BJ (cell line): ENCODE results near the gene PALMD. TPM values are rescaled to one million over a fixed set of nuclear protein-coding genes. Genes with fewer than 3 reads are reported as not detected.

Experiments used
- CTCF ChIA-PET: fragments of 350-600 bp; formaldehyde crosslinking; extraction: SDS; loops from one replicate; lab custom pipeline; 2021; ENCODE audit warnings: antibody characterized with exemption, inconsistent platforms; lab: Yijun Ruan, JAX
- POLR2A ChIA-PET: fragments of 300-600 bp; sonication (Branson Sonifier 250); formaldehyde crosslinking; extraction: SDS; loops from one replicate; lab custom pipeline; 2021; ENCODE audit warnings: antibody characterized with exemption; lab: Charles Lee
- DNase-seq: peaks from one replicate; pipeline ENCODE4 v3.0.0-alpha.2; 2011; ENCODE audit warnings: low read depth
- H3K27me3 ChIP-seq: 2 replicates; pipeline ENCODE4 v1.6.0; 2011; ENCODE audit warnings: low read length; ENCODE audit not compliant: control insufficient read depth, insufficient read depth
- H3K36me3 ChIP-seq: 2 replicates; pipeline ENCODE4 v1.5.1; 2011; ENCODE audit warnings: low read length; ENCODE audit not compliant: control insufficient read depth, insufficient read depth
- H3K4me3 ChIP-seq: 2 replicates; pipeline ENCODE4 v1.5.1; 2011; ENCODE audit warnings: low read depth, mild to moderate bottlenecking, control low read depth, low read length
- CTCF ChIP-seq: IDR thresholded peaks from 2 replicates; pipeline ENCODE4 v1.5.1; 2011; ENCODE audit warnings: low read depth, mild to moderate bottlenecking, control low read depth, inconsistent platforms, low read length, moderate library complexity; ENCODE audit not compliant: insufficient read depth
- polyA plus RNA-seq: library from polyadenylated mRNA; depleted of rRNA; stranded (reverse); fragments of >200 nt; gene quantifications from 2 replicates; pipeline ENCODE4 v1.2.3, GENCODE V29; 2011

The PALMD gene
- polyA plus RNA-seq, 1 experiment: 0.06 TPM

DNA sequence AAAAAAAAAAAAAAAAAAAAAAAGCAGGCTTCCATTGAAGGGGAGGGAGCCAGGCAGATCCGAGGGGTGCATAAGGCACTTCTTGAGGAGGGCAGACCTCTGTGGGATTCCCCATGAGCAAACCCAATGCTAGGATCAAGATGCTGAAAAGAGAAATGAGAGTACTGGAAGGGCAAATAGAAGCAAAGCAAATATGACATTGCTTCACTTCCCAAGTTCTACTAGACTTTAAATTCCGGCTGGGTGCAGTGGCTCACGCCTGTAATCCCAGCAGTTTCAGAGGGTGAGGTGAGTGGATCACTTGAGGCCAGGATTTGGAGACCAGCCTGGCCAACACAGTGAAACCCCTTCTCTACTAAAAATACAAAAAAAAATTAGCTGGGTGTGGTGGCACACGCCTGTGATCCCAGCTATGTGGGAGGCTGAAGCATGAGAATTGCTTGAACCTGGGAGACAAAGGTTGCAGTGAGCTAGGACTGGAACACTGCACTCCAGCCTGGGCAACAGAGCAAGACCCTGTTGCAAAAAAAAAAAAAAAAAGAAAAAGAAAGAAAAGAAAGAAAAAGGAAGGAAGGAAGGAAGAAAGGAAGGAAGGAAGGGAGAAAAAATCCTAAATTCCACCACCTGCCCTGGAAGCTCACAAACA is 23.1 kb upstream of the PALMD start:
- Histone ChIP-seq H3K4me3 (no peak overlapping the region), H3K27me3 (no peaks in the 10 kb centered on the region), H3K36me3 (no peaks in the 10 kb centered on the region)
- TF ChIP-seq CTCF: no peak
- no peak for DNase-seq
- ChIA-PET POLR2A (no interaction called here), CTCF (interaction anchor here (1.2 kb wide), 1 partner anchor 13 kb away, joined by 4 read pairs; no protein-coding TSS in a partner anchor)

GRCh38 chr1:99623554-99623953 is 22.4 kb upstream of the PALMD start:
- Histone ChIP-seq H3K36me3 (no peaks in the 10 kb centered on the region), H3K27me3 (no peaks in the 10 kb centered on the region), H3K4me3 (no peak overlapping the region)
- ChIA-PET POLR2A (no interaction called here), CTCF (interaction anchor here (1.2 kb wide), 1 partner anchor 13 kb away, joined by 4 read pairs; no protein-coding TSS in a partner anchor)
- no peak for TF ChIP-seq CTCF
- DNase-seq: no peak

DNA sequence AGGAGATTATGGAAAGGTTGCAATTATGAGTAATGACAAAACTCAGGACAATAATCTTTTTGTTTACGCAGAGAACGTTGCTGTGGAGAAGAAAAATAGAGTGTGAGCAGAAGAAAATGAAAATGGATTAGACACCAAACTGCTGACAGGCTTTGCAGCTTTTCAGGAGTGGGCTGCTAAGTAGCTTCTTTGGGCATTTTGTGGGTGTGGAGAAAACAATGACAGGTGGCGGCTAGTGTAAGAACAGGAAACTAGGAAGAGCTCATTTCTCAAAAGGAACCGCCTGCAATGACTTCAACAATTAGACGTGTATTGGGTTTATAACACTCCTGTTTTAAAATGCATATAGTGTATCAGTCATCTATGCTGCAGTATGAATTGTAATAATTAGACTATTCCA is 18.3 kb upstream of the PALMD start:
- H3K4me3 ChIP-seq: no peak overlapping the region
- ChIA-PET POLR2A (no interaction called here), CTCF (no interaction called here)
- no peak for TF ChIP-seq CTCF
- no peaks in the 10 kb centered on the region for H3K27me3 ChIP-seq
- no peak for DNase-seq
- no peaks in the 10 kb centered on the region for H3K36me3 ChIP-seq

- Histone ChIP-seq H3K36me3 (no peaks in the 10 kb centered on the region), H3K27me3 (no peaks in the 10 kb centered on the region), H3K4me3 (no peak overlapping the region)
- ChIA-PET POLR2A (no interaction called here), CTCF (no interaction called here)
- no peak for DNase-seq
- TF ChIP-seq CTCF: no peak
Measured at GRCh38 chr1:99629164-99629563, 16.7 kb upstream of the PALMD start.

DNA sequence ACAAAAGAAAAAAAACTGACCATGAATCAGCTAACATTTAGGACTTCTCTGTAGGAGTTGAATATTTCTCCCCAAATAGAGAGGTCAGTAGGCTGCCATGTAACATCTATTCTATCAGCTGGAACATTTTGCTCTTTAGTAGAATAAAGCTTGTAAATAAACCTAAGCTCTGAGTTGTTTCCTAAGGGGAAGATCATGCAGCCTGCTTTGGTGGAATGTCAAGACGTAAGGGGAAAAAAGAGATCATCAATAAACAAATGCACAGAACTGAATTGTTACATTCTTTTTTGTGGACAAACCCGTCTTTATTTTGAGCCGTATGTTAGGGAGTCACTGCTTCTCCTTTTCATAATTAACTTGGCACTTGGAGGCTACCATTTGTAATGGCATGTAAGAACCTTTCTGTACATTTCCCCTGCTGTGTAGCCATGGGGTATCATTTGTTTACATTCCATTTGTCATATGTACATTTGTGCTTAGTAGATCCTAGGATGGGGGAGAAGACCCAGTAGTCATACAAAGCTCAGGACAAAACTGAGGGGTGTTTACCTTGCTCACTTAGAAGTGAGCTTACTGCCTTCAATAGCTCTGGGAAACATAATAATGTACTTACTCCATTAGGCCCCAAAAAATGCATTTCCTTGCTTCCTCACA is 10.8 kb upstream of the PALMD start:
- no peak for DNase-seq
- Histone ChIP-seq H3K27me3 (no peaks in the 10 kb centered on the region), H3K36me3 (no peaks in the 10 kb centered on the region), H3K4me3 (no peak overlapping the region)
- ChIA-PET POLR2A (no interaction called here), CTCF (interaction anchor here (0.6 to 1.3 kb wide), 2 partner anchors 8 to 10 kb away, joined by 3 read pairs; no protein-coding TSS in a partner anchor)
- TF ChIP-seq CTCF: no peak
